Glutamatergic neuron (in vitro differentiated cells): Measurements from ENCODE around the gene THSD7A. TPM values are rescaled to one million over a fixed set of nuclear protein-coding genes. Genes with fewer than 3 reads are reported as not detected.

Experiments
- DNase-seq: peaks from one replicate; pipeline ENCODE4 v3.0.0; 2022
- H3K27ac Mint-ChIP-seq: one replicate; pipeline ENCODE4 v1.8.0; 2020; ENCODE audit warnings: mild to moderate bottlenecking, mixed read lengths, inconsistent platforms; ENCODE audit not compliant: unreplicated experiment
- H3K27me3 Mint-ChIP-seq: one replicate; pipeline ENCODE4 v1.8.0; 2020; ENCODE audit warnings: mild to moderate bottlenecking, moderate library complexity, mixed read lengths, inconsistent platforms; ENCODE audit not compliant: unreplicated experiment
- H3K36me3 Mint-ChIP-seq: one replicate; pipeline ENCODE4 v1.8.0; 2020; ENCODE audit warnings: mild to moderate bottlenecking, mixed read lengths, inconsistent platforms; ENCODE audit not compliant: unreplicated experiment
- H3K4me1 Mint-ChIP-seq: one replicate; pipeline ENCODE4 v1.8.0; 2020; ENCODE audit warnings: mild to moderate bottlenecking, low read depth, mixed read lengths, inconsistent platforms; ENCODE audit not compliant: unreplicated experiment
- H3K4me3 Mint-ChIP-seq: one replicate; pipeline ENCODE4 v1.8.0; 2020; ENCODE audit warnings: mild to moderate bottlenecking, mixed read lengths, inconsistent platforms; ENCODE audit not compliant: unreplicated experiment
- H3K9me3 Mint-ChIP-seq: one replicate; pipeline ENCODE4 v1.8.0; 2020; ENCODE audit warnings: mild to moderate bottlenecking, moderate library complexity, mixed read lengths, inconsistent platforms; ENCODE audit not compliant: unreplicated experiment
- total RNA-seq: library from RNA; stranded (reverse); fragmentation: NEBNext Ultra II Directional; extraction: Animal tissue kit (Norgen Biotek cat#: 25700); gene quantifications from one replicate; pipeline ENCODE4 v1.2.1, GENCODE V29; 2021; ENCODE audit not compliant: unreplicated experiment
- TF ChIP-seq, protein P1 (sequence below): fragments of 200-600 bp; sonication (generic); IDR thresholded peaks from one replicate; pipeline ENCODE4 v1.5.0; 2021; ENCODE audit not compliant: partially characterized antibody, unreplicated experiment

THSD7A gene
- total RNA-seq, 1 donor from 2014 or later, result 211 TPM

GRCh38 chr7:11567571-11567970 lies 264.4 kb downstream of the THSD7A start:
- Mint-ChIP-seq H3K9me3 (peaks cover 2% of the 10 kb centered on the region), H3K4me3 (no peak overlapping the region), H3K36me3 (no peaks in the 10 kb centered on the region), H3K27ac (no peak overlapping the region), H3K4me1 (no peaks in the 10 kb centered on the region), H3K27me3 (peaks cover 3% of the 10 kb centered on the region)
- TF ChIP-seq, protein P1, sequence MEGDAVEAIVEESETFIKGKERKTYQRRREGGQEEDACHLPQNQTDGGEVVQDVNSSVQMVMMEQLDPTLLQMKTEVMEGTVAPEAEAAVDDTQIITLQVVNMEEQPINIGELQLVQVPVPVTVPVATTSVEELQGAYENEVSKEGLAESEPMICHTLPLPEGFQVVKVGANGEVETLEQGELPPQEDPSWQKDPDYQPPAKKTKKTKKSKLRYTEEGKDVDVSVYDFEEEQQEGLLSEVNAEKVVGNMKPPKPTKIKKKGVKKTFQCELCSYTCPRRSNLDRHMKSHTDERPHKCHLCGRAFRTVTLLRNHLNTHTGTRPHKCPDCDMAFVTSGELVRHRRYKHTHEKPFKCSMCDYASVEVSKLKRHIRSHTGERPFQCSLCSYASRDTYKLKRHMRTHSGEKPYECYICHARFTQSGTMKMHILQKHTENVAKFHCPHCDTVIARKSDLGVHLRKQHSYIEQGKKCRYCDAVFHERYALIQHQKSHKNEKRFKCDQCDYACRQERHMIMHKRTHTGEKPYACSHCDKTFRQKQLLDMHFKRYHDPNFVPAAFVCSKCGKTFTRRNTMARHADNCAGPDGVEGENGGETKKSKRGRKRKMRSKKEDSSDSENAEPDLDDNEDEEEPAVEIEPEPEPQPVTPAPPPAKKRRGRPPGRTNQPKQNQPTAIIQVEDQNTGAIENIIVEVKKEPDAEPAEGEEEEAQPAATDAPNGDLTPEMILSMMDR, result no peak
- DNase-seq, result no peak

GRCh38 chr7:11557627-11558026 lies 274.4 kb downstream of the THSD7A start:
- Mint-ChIP-seq H3K27me3 (peaks cover 2% of the 10 kb centered on the region), H3K36me3 (no peaks in the 10 kb centered on the region), H3K27ac (no peak overlapping the region), H3K4me3 (no peak overlapping the region), H3K9me3 (peaks cover 4% of the 10 kb centered on the region), H3K4me1 (peaks cover 4% of the 10 kb centered on the region)
- TF ChIP-seq, protein P1, result peak; percentile 44
- DNase-seq, result no peak

DNA sequence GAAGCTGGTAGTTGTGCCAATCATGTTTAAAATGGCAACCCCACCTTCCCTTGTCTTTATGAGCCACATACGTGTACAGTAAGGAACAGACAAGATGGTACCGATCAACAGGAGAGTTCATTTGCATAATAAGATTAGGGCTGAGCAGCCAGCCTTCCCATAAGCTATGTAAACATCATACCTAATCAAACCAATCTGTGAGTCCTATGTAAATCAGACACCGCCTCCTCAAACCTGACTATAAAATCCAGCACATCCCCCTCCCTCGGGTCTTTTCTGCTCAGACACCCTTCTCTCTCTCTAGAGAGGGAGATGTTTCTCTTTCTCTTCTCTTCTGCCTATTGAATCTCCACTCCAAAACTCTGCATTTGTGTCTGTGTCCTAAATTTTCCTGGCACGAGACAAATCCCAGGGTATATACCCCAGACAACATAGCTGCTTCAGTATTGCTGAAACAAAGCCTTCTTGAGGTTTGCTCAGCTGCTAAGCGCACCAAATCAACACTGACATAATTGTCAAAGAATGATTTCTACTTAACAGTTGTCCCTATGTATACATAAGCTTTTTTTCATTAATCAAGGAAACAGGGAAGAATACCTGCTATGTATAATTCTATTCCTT lies 279.2 kb downstream of the THSD7A start:
- no peak for DNase-seq
- no peak overlapping the region for H3K4me3 Mint-ChIP-seq
- H3K36me3 Mint-ChIP-seq, result peaks cover 11% of the 10 kb centered on the region
- H3K27ac Mint-ChIP-seq, result peak overlapping the region; percentile 21
- TF ChIP-seq, protein P1, result no peak
- peaks cover 2% of the 10 kb centered on the region for H3K9me3 Mint-ChIP-seq
- H3K4me1 Mint-ChIP-seq, result peaks cover 4% of the 10 kb centered on the region
- peaks cover 4% of the 10 kb centered on the region for H3K27me3 Mint-ChIP-seq

- DNase-seq, result no peak
- no peaks in the 10 kb centered on the region for H3K9me3 Mint-ChIP-seq
- H3K27ac Mint-ChIP-seq, result no peak overlapping the region
- TF ChIP-seq, protein P1, result no peak
- no peak overlapping the region for H3K4me3 Mint-ChIP-seq
- peaks cover 2% of the 10 kb centered on the region for H3K4me1 Mint-ChIP-seq
- H3K36me3 Mint-ChIP-seq, result peaks cover 16% of the 10 kb centered on the region
- H3K27me3 Mint-ChIP-seq, result peaks cover 2% of the 10 kb centered on the region
Observed at GRCh38 chr7:11551470-11551869, 280.5 kb downstream of the THSD7A start.

DNA sequence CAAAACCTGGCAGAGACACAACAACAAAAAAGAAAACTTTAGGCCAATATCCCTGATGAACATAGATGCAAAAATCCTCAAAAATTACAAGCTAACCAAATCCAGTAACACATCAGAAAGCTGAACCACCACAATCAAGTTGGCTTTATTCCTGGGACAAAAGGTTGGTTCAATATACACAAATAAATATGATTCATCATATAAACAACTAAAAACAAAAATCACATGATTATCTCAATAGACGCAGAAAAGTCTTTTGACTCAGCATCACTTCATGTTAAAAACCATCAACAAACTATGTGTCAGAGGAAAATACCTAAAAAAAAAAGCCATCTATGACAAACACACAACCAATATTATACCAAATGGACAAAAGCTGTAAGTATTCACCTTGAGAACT lies 283.5 kb downstream of the THSD7A start:
- peaks cover 2% of the 10 kb centered on the region for H3K27me3 Mint-ChIP-seq
- no peak for DNase-seq

More for the DNA sequence above, 283.5 kb downstream of the THSD7A start:
- TF ChIP-seq, protein P1, result no peak
- H3K4me3 Mint-ChIP-seq, result no peak overlapping the region
- H3K9me3 Mint-ChIP-seq, result no peaks in the 10 kb centered on the region
- H3K4me1 Mint-ChIP-seq, result peaks cover 2% of the 10 kb centered on the region
- H3K36me3 Mint-ChIP-seq, result peaks cover 16% of the 10 kb centered on the region
- H3K27ac Mint-ChIP-seq, result no peak overlapping the region
